ENCODE results near the gene MRPL12.

GRCh38 chr17:81719410-81720266, 16.5 kb downstream of the MRPL12 start:
- no peak for TF ChIP-seq CTCF (conservative IDR thresholded peaks at IDR 0.05)
- TF ChIP-seq ZFX (IDR thresholded peaks at IDR 0.05) = no peak

Data from C4-2B (cell line).